Astrocyte (in vitro differentiated cells and primary cell): Measurements from ENCODE around the gene TRAPPC10. TPM values are rescaled to one million over a fixed set of nuclear protein-coding genes. Genes with fewer than 3 reads are reported as not detected.
"Not testable (repeated sequence)": the region's sequence is repeated elsewhere in the genome, so short reads cannot be mapped to it uniquely, and the experiment has no call there.

Experiments
- DNase-seq: peaks from one replicate; pipeline ENCODE4 v3.0.0-alpha.2; 2010; ENCODE audit warnings: low read depth
- FAIRE-seq: peaks from 2 replicates; lab custom pipeline; 2011; peaks lifted over from hg19 to GRCh38; lab: Jason Lieb, UNC
- H2AFZ ChIP-seq: 2 replicates; pipeline ENCODE4 v1.6.0; 2012; ENCODE audit warnings: low read depth, low read length, inconsistent platforms
- H3K27ac ChIP-seq: 2 replicates; pipeline ENCODE4 v1.5.1; 2011; ENCODE audit warnings: low read depth, low read length, inconsistent platforms
- H3K27me3 ChIP-seq: 2 replicates; pipeline ENCODE4 v1.6.0; 2011; ENCODE audit warnings: low read length, inconsistent platforms; ENCODE audit not compliant: insufficient read depth
- H3K36me3 ChIP-seq: 2 replicates; pipeline ENCODE4 v1.5.1; 2011; ENCODE audit warnings: low read length, inconsistent platforms; ENCODE audit not compliant: insufficient read depth
- H3K4me1 ChIP-seq: 2 replicates; pipeline ENCODE4 v1.5.1; 2011; ENCODE audit warnings: low read length, inconsistent platforms; ENCODE audit not compliant: insufficient read depth
- H3K4me2 ChIP-seq: 2 replicates; pipeline ENCODE4 v1.6.0; 2012; ENCODE audit warnings: low read length, inconsistent platforms
- H3K4me3 ChIP-seq: 2 replicates; pipeline ENCODE4 v1.5.1; 2011; ENCODE audit warnings: low read depth, mild to moderate bottlenecking, low read length, inconsistent platforms; ENCODE audit not compliant: insufficient read depth
- H3K79me2 ChIP-seq: 2 replicates; pipeline ENCODE4 v1.6.0; 2012; ENCODE audit warnings: mild to moderate bottlenecking, low read length, inconsistent platforms; ENCODE audit not compliant: insufficient read depth
- H3K9ac ChIP-seq: 2 replicates; pipeline ENCODE4 v1.6.0; 2012; ENCODE audit warnings: mild to moderate bottlenecking, low read length, inconsistent platforms
- H3K9me3 ChIP-seq: 2 replicates; pipeline ENCODE4 v1.5.1; 2012; ENCODE audit warnings: low read depth, mild to moderate bottlenecking, low read length, inconsistent platforms; ENCODE audit not compliant: insufficient read depth
- H4K20me1 ChIP-seq: 2 replicates; pipeline ENCODE4 v1.6.0; 2012; ENCODE audit warnings: low read length, inconsistent platforms; ENCODE audit not compliant: insufficient read depth
- H3K27ac Mint-ChIP-seq: one replicate; pipeline ENCODE4 v1.8.0; 2021; ENCODE audit warnings: mild to moderate bottlenecking, mixed read lengths; ENCODE audit not compliant: unreplicated experiment
- H3K27me3 Mint-ChIP-seq: one replicate; pipeline ENCODE4 v1.8.0; 2021; ENCODE audit warnings: low read depth, mixed read lengths; ENCODE audit not compliant: unreplicated experiment
- H3K36me3 Mint-ChIP-seq: one replicate; pipeline ENCODE4 v1.8.0; 2021; ENCODE audit warnings: low read depth, mixed read lengths; ENCODE audit not compliant: unreplicated experiment
- H3K4me1 Mint-ChIP-seq: one replicate; pipeline ENCODE4 v1.8.0; 2021; ENCODE audit warnings: low read depth, mixed read lengths; ENCODE audit not compliant: unreplicated experiment
- H3K4me3 Mint-ChIP-seq: one replicate; pipeline ENCODE4 v1.8.0; 2021; ENCODE audit warnings: mild to moderate bottlenecking, moderate library complexity, mixed read lengths; ENCODE audit not compliant: unreplicated experiment
- H3K9me3 Mint-ChIP-seq: one replicate; pipeline ENCODE4 v1.8.0; 2021; ENCODE audit warnings: mild to moderate bottlenecking, mixed read lengths; ENCODE audit not compliant: unreplicated experiment
- total RNA-seq: library from RNA; stranded (reverse); gene quantifications from 2 replicates; pipeline ENCODE4 v1.2.1, GENCODE V29; 2021

The TRAPPC10 gene
- total RNA-seq, 1 donor from 2014 or later, result 45.7 TPM

- not testable (repeated sequence) for H3K27ac Mint-ChIP-seq, H4K20me1 ChIP-seq, H3K27me3 Mint-ChIP-seq, H3K36me3 Mint-ChIP-seq, H3K4me3 ChIP-seq, H3K9ac ChIP-seq, H3K4me2 ChIP-seq, H3K9me3 ChIP-seq, H3K4me3 Mint-ChIP-seq, H3K27ac ChIP-seq, H3K79me2 ChIP-seq, H3K4me1 ChIP-seq, H3K4me1 Mint-ChIP-seq, H3K9me3 Mint-ChIP-seq, H3K27me3 ChIP-seq, H2AFZ ChIP-seq, H3K36me3 ChIP-seq, DNase-seq, FAIRE-seq
Observed at GRCh38 chr21:44153214-44153888, 141.2 kb downstream of the TRAPPC10 start.

DNA sequence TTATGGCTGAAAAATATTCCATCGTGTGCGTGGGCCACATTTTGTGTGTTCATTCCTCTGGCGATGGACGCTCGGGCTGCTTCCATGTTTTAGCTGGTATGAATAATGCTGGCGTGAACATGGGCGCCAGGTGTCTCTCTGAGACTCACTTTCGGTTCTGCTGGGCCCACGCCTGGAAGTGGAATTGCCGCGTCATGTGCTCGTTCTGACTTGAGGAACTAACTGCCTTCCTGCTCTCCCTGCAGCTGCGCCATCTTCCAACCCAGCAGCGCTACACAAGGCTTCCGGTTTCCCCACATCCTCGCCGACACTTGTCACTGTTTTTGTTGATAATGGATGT is 141.8 kb downstream of the TRAPPC10 start:
- FAIRE-seq, result not testable (repeated sequence)

DNA sequence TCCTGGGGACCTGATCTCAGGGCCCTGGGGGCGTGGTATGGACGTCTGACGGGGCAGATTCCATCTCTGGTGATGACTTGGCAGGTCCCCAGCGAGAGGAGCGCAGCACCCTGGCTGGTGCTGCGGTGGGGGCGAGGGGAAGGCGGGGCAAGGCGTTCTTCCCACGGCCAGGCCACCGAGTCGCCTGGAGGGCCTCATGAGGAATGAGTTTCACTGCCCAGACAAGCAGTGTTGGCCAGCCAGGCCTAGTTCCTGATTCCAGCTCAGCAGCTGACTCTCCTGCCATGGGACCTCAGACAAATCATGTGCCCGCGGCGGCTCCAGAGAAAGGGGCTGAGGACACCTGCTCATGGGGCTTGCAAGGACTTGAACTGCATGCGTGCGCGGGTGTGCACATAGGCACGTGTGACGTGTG is 142.7 kb downstream of the TRAPPC10 start:
- H3K4me3 Mint-ChIP-seq, H3K9me3 ChIP-seq, H3K27ac ChIP-seq, H3K9me3 Mint-ChIP-seq, H3K4me2 ChIP-seq, H3K27me3 ChIP-seq, H3K36me3 Mint-ChIP-seq, H3K4me1 ChIP-seq, H4K20me1 ChIP-seq, DNase-seq, H3K4me1 Mint-ChIP-seq, H3K9ac ChIP-seq, H3K79me2 ChIP-seq, H2AFZ ChIP-seq, H3K27me3 Mint-ChIP-seq, H3K27ac Mint-ChIP-seq, H3K36me3 ChIP-seq, FAIRE-seq, H3K4me3 ChIP-seq: not testable (repeated sequence)

More for the DNA sequence above, 141.8 kb downstream of the TRAPPC10 start:
- not testable (repeated sequence) for H4K20me1 ChIP-seq, H3K27ac ChIP-seq, H3K27ac Mint-ChIP-seq, H2AFZ ChIP-seq, H3K9me3 ChIP-seq, H3K9ac ChIP-seq, DNase-seq, H3K79me2 ChIP-seq, H3K36me3 ChIP-seq, H3K36me3 Mint-ChIP-seq, H3K4me3 ChIP-seq, H3K4me1 ChIP-seq, H3K4me2 ChIP-seq, H3K27me3 Mint-ChIP-seq, H3K4me3 Mint-ChIP-seq, H3K27me3 ChIP-seq, H3K9me3 Mint-ChIP-seq, H3K4me1 Mint-ChIP-seq

DNA sequence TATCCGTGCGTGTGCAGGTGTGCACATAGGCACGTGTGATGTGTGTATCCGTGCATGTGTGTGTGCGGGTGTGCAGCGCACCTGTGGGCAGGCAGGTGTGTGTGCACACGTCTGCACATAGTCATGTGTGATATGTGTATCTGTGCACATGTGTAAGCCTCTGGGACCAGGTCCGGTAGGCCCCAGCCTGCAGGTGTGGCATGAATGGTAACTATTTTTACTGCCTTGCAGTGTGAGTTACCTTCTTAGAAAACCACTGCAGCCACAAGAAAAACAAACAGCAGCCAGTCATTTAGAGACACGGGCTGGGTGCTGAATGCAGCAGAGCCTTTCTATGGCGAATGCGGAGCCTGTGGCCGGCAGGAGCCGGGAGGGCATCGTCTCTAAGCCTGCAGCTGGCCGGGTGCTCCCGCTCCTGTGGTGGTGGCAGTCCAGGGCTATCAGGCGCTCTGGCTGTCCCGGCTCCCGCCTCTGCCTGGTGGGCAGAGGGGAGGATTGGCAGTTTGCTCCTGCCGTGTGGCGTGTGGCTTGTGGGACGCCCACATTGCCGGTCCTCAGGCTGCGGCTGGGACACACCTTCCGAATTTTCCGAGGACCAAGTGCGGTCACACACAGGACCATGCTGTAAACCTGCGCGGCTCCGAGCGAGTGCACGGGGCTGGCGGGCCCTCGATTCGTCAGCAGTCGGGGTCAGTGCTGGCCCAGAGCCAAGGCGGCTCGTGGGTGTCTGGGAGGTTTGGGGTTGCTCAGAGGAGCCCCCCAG is 143.3 kb downstream of the TRAPPC10 start:
- H3K4me1 Mint-ChIP-seq, H3K4me3 Mint-ChIP-seq, H3K4me1 ChIP-seq, H3K36me3 ChIP-seq, H3K9me3 Mint-ChIP-seq, H2AFZ ChIP-seq, H3K79me2 ChIP-seq, H3K4me3 ChIP-seq, H3K9ac ChIP-seq, FAIRE-seq, H3K27ac ChIP-seq, H3K4me2 ChIP-seq, H3K9me3 ChIP-seq, H3K27me3 Mint-ChIP-seq, DNase-seq, H4K20me1 ChIP-seq, H3K27ac Mint-ChIP-seq, H3K36me3 Mint-ChIP-seq, H3K27me3 ChIP-seq: not testable (repeated sequence)

DNA sequence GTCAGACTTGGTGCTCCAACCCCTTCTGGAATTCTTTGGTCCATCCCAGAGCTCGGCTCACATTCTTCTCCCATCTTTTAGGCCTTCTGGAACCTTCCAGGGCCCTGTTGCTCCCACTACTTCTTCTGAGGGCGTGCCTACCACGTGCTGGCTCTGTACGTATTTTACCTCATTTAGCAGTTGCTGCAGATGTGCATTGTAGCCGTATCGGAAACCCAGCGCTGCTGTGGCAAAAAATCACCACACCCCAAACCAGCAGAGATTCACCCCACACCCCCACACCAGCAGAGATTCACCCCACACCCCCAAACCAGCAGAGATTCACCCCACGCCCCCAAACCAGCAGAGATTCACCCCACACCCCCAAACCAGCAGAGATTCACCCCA is 143.9 kb downstream of the TRAPPC10 start:
- H3K27ac Mint-ChIP-seq, H3K9me3 Mint-ChIP-seq, FAIRE-seq, H3K27me3 ChIP-seq, H3K36me3 Mint-ChIP-seq, H3K4me3 Mint-ChIP-seq, H3K4me1 Mint-ChIP-seq, H3K36me3 ChIP-seq, H4K20me1 ChIP-seq, DNase-seq, H3K4me1 ChIP-seq, H3K79me2 ChIP-seq, H3K27ac ChIP-seq, H3K4me2 ChIP-seq, H3K27me3 Mint-ChIP-seq, H3K9me3 ChIP-seq, H3K4me3 ChIP-seq, H2AFZ ChIP-seq, H3K9ac ChIP-seq: not testable (repeated sequence)
